Measurements from ENCODE around the gene ASPHD2.
"Not testable (repeated sequence)": the region's sequence is repeated elsewhere in the genome, so short reads cannot be mapped to it uniquely, and the experiment has no call there.

The ASPHD2 gene, protein sequence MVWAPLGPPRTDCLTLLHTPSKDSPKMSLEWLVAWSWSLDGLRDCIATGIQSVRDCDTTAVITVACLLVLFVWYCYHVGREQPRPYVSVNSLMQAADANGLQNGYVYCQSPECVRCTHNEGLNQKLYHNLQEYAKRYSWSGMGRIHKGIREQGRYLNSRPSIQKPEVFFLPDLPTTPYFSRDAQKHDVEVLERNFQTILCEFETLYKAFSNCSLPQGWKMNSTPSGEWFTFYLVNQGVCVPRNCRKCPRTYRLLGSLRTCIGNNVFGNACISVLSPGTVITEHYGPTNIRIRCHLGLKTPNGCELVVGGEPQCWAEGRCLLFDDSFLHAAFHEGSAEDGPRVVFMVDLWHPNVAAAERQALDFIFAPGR

DNA sequence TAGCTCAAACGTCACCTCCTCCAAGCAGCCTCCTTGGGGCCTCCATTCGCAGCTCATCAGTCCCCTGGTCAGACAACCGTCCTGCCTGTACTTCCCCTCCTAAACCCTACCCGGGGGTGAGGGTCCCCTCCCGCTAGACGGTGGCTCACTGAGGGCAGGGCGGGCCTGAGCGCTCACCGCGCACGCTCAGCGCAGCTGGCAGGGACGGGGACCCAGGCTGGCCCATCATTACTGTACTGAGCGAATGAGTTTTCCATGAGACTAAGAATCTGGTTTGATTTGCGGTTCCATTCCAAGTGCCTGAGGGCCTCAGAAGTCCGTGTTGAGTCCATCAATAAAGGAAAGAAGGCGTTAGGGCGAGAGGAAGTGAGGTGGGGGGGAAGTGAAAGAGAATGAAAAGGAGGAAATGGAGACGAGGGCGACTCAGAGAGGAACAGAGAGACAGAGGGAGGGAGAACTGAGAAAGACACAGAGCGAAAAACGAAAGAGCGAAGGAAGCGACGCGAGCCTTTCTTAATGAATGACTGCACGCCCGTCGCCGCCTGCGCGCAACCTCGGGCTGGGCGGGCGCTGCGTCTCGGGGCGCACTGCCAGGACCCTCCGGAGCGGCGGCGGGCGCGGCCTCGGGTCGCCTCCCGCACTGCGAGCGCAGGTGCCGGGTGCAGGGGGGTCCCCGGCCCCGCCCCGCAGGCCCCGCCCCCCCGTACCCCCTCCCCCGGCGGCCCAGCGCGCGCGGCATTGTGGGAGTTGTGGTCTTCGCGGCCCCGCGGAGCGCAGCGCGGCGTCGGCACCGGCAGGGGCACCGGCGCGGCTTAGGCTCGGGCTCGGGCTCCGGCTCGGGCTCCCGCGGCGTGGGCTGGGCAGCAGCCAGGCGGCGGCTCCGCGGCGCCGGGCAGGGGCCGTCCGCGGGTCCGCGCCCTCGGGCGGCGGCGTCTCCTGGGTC, at the start of gene ASPHD2:
Gene ASPHD2, plus strand, starts transcription at position 746 of the 943 bp plus-strand sequence. CDS start 4,356 bp downstream, outside the sequence.
- peak; percentile 49 for DNase-seq

DNA sequence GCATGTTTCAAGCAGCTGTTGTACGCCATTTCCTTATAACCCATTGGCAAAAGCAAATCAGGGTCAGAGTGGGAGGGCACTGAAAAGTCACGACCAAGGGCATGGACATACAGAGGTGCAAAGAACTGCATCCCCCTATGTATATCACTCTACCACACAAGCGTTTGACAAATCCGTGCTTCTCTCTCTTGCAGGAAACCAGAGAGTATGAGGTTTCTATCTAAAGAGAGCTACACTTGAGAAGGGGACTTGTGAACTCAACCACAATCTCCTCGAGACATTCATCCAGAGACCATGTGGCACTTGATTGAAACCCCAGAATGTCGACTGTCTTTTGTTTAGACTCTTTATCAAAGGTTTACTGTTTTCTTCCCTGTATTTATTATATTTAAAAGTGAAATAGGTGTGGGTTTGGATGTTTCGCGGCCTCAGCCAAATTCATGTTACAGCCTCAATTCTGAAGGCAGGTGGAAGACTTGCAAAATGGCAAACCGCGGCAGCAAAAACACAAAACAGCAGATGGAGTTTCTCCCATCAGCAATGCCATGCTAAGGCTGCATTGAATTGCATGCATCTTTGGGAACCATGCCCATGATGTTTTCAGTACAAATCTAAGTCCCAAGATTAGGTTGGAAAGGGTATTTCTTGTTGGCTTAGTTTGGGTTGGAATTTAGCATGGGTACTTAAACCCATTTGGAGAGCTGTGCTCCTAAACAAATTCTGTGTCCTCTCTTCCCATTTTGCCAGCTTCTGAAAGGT, 48.8 kb upstream of the ASPHD2 start:
- DNase-seq, result no peak

DNA sequence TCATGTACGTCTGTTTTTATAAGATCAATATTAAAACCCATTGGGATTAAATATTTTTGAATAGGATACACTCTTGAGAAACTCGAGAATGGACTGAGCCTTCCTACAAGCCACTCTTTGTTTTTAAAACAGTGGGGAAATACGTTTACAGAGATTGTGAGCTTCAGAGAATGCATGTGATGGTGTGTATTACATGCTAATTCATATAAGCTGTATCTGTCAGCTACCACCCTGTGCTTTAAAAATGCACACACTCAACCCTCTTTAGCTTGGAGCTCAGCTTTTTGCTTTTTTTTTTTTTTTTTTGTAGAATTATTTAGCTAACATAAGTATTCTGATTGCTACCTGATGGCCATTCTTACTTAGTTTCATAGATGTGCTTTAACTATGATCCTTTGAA, 46.3 kb upstream of the ASPHD2 start:
- DNase-seq, result no peak

DNA sequence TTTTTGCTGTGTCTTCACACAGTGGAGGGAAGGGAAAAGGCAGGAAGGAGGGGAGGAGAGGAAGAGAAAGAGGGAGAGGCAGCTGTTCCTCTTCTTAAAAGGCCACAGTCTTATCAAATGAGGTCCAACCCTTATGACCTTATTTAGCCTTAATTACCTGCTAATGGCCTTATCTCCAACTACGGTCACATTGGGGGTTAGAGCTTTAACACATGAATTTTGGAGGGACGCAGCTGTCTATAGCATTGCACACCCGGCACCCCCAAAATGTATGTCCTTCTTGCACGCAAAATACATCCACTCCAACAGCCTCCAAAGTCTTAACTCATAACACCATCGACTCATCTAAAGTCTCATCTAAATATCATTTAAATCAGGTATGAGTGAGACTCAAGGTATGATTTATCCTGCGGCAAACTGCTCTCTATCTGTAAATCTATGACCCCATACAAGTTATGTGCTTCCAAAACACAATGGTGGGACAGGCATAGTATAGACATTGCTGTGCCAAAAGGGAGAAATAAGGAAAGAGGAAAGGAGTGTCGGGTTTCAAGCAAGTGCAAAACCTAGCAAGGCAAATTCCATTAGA, 45.0 kb upstream of the ASPHD2 start:
- no peak for DNase-seq

DNA sequence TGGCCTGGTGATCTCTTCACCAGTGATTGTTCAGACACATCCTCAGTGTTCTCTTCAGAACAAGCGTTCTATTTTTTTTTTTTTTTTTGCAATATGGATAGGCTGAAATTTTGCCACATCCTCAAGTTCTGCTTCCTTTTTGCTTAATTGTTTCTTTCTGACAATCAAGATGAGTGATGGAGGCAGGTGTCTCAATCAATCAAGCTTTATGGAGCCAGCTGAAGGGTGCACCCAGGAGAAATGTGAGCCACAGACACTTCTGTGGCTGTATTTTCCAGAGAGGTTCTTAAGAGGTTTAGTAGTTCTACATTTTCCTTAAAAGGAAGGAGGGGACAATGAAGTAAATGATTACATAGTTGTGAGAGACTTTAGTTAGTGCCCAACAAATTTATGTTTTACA, 43.9 kb upstream of the ASPHD2 start:
- DNase-seq, result no peak

DNA sequence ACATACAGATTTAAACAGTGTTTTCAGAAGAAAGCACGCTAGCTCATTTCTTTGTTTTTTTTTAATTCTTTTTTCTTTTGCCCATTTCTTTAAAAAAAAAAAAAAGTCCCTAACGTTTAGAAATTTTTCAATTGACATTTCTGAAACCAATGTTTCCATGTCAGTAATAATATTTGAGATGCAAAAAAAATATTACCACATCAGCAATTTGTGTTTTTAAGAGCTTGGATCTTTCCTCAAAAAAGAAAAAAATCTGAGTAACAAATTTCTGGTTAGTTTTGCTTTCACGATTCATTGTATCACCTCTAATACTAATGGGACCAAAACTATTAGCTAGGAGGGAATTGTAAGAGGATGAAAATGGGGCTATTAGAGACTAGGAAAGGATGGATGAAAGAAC, 39.9 kb upstream of the ASPHD2 start:
- DNase-seq, result no peak

DNA sequence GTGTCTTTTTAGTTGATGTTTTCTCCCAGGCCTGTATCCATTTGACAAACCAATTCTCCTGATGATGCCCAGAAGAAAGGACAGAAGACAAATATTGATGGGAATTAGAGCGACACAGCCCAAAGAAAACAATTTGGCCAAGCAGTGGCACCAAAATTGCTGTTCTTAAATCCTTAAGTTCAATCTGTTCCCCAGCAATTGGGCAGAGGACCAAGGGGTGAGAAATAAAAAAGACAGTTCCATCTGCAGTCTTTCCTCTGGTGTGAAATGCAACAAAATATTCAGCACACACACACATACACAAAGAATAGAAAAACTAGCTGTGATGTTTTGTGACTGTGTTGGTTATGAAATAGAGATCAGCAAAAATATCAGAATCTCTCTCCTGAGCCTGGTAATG, 38.0 kb upstream of the ASPHD2 start:
- DNase-seq, result no peak

DNA sequence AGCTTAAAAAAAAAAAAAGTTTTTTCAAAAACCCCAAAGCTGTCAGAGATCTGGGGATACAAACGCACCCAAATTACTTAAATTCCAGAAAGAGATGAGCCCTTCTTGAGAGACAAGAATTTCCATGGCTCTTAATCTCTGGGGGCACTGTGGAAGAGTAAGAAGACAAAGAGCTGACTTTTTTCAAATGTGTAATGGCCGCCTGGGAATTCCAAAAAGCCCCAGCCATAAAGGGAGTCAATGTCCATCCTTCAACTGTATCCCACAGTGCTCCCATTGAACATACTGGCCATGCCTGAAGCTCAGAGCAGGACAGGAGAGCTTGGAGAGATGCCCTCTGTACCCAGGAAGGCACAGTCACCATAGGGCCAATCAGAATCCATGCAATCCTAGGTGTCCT, 37.4 kb upstream of the ASPHD2 start:
- DNase-seq, result no peak

DNA sequence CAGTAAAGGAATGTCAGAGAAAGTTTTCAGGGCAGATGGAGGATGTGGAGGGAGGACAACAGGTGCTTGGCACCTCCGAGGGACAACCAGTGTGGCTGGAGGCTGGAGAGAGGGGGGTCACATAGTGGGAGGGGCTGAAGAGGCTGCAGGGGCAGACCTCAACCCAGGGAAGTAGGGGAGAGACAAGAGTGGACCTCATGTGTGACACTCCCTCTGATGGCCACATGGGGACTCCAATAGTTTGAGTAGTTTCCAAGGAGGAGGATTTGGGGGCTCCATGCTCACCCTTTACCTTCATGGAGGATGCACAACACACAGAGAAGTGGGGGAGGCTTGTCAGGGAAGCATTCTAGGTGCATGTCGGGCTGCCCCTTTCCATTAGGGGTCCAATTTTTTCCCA, 35.1 kb upstream of the ASPHD2 start:
- no peak for DNase-seq

DNA sequence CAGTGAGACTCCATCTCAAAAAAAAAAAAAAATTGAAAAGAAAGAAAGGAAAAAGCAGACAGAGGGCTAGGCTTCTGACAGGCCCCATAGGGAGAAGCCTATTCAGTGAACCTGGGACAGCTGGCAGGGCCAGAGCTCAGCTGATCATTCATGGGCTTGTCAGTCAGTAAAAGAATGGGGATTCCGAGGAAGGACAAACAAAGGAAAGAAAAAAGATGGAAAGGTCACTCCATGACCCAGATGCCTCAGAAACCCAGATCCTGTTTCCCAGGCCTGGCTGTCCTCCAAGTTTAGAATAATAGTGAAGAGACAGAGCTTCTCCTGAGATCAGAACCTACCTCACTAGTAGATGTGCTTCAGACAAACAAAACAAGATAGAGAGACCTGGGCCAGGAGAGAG, 34.3 kb upstream of the ASPHD2 start:
- DNase-seq, result no peak

DNA sequence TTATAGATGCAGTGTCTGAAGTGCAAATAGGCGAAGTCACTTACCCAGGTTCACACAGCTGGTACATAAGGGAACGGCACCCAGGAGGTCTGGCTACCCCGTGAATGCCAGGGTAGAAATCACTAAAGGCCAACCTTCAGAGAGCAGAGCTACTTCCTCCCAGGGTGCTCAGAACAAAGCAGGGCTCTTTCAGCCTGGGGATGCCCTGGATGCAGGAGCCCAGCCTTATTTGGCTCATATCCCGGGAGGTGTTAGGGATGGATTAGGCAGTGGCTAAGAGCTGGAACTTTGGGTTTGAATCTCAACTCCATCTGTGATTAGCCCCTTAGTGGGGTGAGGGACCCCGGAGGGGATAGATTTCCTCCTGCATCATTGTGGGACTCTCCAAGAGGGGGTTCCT, 33.1 kb upstream of the ASPHD2 start:
- DNase-seq, result no peak

DNA sequence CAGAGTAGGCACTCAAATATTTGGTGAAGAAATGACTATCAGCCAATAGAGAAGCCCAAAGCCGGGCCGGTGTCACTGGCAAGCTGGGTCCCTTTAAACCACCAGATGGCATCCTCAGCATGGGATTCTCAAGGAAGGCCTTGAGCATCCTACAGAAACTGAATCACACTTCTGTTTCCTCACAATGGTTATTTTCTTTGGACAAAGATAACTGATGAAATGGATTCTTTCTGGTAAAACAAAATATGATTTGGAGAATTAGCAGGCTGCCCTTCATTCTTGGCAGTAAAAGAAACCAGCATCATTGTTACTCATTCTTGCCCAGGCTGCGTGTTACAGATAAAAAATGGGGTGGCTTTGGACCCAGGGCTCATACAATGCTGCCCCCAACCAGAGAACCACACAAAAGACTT, 30.3 kb upstream of the ASPHD2 start:
- DNase-seq, result peak; percentile 57

DNA sequence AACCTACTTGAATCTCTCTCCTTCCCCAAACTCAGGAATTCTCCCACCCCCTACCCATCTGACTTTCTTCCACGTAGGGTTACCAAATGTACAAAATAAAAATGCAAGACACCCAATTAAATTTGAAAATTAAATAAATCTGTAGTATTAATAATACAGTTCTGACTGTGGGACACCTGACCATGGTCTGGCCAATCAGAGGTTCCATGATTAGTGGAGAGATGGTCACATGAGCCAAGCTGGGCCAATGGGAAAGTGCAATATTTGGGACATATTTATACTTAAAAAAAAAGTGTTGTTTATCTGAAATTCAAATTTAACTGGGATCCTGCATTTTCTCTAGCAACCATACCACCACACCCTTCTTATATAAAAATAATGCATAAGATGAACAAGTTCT, 29.8 kb upstream of the ASPHD2 start:
- DNase-seq, result no peak

DNA sequence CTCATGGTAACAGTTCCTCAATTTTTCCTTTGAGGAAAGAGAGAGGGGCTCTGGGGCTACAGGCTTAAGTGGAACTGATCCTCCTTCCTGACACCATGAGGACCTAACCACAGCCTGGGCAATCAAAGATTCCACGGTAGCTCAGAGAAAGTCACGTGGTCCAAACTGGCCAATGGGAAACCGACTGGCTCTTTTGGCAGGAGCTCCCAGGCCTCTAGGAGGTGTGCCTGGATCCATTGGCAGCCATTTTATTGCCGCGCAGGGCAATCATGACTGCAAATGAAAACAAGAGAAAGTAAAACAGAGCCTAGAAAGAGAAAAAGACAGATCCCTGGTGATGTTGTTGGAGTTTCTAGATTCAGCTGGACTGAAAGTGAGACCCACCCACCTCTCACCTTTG, 27.3 kb upstream of the ASPHD2 start:
- no peak for DNase-seq

DNA sequence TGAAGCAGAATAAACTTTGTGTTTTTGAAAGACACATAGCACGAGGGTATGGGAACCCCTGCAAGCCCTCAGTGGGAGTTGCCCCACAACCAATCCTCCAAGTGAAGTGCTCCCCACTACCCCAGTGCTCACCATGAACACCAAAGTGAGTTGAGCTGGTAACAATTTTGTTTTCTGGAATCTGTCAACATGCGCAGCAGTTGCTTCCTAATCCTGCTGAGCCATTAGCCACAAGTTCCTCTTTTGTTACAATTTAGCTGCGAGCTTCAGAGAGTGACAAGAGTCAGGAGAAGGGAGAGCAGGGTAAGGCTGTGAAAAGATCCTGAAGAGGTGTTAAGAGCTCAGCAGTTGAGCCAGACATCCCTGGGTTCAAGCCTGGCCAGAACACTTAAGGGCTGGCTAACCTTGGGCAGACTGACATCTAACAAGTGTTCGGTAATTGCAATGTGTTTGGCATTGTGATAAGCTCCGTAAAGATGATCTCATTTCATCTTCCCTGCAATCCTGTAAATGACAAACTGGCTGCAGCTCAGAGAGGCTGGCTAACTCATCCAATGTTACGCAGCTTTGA, 24.1 kb upstream of the ASPHD2 start:
- DNase-seq, result no peak

DNA sequence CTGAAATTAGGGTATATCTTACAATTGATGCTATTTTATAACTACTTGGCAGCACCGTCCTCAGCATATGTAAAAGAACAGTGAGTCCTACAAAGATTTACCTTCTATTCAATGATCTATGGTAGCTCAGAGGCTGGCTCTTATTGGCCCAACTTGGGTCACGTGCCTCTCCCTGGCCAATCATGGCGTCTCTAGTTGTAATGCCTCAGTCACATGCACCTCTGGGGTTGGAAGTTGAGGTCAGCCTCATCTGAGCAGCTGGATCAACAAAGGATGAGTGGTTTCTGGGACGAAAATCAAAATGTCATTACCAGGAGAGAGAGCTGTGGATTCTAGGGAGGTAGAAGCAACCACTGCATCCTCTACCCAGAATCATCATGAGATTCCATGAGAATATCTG, 22.9 kb upstream of the ASPHD2 start:
- no peak for DNase-seq

DNA sequence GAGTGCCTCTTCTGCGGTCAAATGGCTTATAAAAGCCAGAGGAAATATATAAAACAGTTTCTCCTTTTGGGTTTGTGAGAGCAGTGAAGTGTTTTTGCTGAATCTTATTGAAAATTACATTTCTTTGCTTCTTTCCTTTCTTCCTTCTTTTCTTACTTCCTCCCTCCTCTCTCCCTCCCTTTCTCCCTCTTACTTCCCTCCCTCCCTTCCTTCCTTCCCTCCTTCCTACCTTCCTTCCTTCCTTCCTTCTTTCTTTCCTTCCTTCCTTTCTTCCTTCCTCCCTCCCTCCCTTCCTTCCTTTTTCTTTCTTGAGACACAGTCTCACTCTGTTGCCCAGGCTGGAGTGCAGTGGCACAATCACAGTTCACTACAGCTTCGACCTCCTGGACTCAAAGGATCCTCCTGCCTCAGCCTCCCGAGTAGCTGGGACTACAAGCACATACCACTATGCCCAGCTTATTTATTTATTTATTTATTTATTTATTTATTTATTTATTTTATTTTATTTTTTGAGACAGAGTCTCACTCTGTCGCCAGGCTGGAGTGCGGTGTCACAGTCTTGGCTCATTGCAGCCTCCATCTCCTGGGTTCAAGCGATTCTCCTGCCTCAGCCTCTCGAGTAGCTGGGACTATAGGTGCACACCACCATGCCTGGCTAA, 20.4 kb upstream of the ASPHD2 start:
- DNase-seq, result not testable (repeated sequence)

DNA sequence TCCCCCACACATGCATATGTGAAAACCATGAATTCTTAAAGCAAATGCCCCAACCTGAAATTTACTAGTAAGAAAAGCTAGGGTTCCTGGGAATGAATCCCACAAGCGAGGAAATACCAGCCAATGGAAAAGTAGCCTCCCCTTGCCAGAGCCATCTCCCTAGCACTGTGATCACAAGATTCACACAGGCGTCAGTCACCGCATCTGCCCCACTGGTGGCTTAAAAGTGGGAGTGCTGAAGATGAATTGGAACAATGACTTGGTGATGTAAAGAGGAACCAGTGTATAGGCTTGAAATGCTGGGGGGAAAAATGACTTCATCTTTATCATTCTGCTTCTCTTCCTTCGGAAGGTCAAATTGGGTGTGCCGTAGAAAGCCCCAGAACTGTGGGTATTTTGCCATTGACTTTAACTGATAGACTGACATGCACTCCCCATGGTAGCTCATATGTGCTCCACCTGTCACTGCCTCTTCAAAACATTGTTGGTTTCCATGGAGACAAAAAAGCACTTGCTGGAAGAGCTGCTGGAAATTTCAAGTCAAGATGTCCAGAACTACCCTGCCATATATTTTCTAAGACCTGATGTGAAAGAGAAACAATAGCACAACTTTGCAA, 19.2 kb upstream of the ASPHD2 start:
- DNase-seq, result no peak

DNA sequence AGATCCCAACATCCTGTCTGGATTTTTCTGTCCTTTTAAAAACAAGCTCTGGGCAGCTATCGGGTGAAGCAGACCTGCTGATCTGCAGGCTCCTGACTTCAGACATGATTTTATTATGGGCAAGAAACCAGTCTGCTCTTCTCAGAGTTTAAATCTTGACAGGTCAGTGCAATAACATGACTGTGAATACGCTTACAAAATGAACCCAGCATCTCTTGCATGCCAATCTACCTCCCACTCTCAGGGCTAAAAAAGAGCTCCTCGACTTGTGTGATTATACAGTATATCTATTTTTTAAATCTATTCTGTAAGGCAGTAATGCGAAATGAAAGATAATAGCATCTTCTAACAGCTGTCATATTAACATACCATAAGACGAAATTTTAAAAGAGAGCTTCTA, 18.7 kb upstream of the ASPHD2 start:
- DNase-seq, result no peak

DNA sequence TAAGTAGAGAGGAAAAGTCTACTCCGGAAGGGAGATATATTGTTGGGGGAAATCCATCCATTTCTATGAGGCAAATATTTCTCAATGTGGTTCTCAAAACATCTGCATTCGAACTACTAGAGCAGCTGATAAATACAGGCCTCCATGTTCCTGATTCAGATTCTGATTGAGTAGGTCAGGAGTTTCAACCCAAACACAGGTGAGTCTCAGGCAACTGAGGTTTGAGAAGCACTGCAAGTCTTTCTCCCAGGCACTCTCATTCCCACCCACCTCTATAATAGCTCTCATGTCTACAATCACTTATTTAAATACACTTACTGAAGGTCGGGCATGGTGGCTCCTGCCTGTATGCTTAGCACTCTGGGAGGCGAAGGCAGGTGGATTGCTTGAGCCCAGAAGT, 14.7 kb upstream of the ASPHD2 start:
- DNase-seq, result no peak

DNA sequence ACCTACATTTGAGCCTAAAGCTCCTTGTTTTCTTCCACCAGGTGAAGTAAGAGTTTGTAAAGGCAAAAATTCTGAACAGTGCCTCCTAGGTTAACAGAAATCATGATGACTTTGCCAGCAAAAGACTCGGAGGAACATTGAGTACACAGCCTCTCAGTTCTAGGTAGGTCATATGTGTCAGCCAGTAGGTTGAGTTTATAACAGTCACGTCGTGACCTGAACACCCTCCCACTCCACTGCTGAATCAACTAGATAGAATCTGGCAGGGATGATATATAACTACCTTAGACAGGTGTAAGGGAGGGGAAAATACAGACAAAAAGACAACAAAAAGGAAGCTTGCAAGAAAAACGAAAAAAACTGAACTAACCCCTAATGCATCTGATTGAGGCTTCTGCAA, 12.8 kb upstream of the ASPHD2 start:
- DNase-seq, result no peak
